HG02588 (cell line): ENCODE measurements around the gene MUC13.
"Not testable (repeated sequence)": the region's sequence is repeated elsewhere in the genome, so short reads cannot be mapped to it uniquely, and the experiment has no call there.

ENCODE experiments used
- ATAC-seq: cut with Tn5 transposase; IDR thresholded peaks from one replicate; pipeline ENCODE4 v1.9.1; 2021; ENCODE audit warnings: mild to moderate bottlenecking, moderate library complexity; ENCODE audit not compliant: unreplicated experiment

Gene MUC13, protein sequence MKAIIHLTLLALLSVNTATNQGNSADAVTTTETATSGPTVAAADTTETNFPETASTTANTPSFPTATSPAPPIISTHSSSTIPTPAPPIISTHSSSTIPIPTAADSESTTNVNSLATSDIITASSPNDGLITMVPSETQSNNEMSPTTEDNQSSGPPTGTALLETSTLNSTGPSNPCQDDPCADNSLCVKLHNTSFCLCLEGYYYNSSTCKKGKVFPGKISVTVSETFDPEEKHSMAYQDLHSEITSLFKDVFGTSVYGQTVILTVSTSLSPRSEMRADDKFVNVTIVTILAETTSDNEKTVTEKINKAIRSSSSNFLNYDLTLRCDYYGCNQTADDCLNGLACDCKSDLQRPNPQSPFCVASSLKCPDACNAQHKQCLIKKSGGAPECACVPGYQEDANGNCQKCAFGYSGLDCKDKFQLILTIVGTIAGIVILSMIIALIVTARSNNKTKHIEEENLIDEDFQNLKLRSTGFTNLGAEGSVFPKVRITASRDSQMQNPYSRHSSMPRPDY

DNA sequence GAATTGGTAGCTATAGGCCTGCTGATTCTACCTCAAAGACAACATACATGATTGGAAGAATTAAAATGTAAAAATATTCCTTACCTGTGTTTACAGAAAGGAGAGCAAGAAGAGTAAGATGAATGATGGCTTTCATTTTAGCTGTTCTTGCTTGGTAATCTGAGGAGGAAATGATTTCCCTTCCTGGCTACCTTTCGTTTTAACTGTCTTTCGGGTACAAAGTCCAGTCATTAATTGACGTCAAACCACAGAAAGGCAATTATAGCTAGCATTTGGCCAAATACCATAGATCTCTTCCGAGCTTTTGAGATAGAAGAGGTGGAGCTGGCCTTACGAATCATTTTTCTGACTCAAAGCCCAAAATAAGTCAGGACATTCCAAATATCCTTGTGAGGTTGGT is at the start of gene MUC13:
MUC13 (minus strand) TSS at position 175 of the 400 bp plus-strand sequence; CDS start at position 136, 39 bp downstream.
- ATAC-seq = no peak

DNA sequence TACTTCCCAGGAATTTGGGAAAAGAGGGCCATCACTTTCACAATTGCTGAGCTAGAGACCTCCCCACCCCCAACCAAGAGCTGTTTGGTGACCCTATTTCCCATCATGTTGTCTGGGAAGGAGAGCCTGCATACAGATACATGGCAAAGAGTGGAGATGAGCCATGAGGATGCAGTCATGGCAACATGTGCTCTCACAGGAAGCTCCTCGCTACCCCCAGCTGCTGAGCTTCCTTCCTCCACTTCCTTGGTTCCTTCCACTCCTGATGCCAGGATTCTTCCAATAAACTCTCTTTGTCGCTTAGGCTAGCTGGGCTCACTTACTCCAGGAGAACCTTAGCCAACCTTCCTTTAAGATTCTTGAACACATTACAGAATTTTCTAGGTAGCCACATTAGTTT is 48.3 kb upstream of the MUC13 start:
- no peak for ATAC-seq

DNA sequence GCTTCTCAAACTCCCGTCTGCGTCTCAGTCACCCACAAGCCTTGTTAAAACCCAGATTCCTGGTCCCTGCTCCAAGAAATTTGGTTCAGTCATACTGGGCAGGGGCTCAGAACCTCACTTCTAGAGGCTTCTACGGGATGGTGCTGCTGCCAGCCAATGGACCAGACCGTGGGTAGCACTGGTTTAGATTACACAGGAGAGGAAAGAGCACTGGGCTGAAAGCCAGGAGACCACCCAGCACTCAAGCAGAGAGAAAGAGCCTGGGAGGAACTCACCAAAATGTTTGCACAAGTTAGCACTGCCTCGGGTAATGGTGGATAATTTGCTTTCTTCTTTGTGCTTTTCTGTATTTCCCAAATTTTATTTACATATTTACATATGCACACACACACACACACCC is 46.9 kb upstream of the MUC13 start:
- no peak for ATAC-seq

DNA sequence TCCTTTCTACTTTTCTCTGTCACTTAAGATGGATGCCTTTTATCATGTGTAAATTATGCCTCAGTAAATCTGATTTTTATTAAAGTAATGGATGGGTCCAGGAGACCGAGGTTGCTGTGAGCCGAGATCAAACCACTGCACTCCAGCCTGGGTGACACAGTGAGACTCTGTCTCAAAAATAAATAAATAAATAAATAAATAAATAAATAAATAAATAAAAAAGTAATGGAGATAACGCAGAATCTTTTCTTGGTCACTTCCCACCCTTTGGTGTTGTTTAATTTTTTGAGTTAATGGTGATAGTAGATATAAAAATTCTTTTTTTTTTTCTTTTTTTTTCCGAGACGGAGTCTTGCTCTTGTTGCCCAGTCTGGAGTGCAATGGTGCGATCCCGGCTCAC is 44.1 kb upstream of the MUC13 start:
- ATAC-seq = no peak

DNA sequence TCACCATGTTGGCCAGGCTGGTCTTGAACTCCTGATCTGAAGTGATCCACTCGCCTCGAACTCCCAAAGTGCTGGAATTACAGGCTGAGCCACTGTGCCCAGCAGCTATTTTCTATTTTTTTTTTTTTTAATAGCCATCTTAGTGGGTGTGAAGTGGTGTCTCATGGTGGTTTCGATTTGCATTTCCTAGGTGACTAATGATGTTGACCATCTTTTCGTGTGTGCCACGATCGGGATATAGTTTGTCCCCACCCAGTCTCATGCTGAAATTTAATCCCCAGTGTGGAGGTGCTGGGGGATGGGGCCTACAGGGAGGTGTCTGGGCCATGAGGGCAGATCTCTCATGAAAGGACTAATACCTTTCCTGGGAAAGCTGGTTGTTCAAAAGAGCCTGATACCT is 41.8 kb upstream of the MUC13 start:
- ATAC-seq = no peak

DNA sequence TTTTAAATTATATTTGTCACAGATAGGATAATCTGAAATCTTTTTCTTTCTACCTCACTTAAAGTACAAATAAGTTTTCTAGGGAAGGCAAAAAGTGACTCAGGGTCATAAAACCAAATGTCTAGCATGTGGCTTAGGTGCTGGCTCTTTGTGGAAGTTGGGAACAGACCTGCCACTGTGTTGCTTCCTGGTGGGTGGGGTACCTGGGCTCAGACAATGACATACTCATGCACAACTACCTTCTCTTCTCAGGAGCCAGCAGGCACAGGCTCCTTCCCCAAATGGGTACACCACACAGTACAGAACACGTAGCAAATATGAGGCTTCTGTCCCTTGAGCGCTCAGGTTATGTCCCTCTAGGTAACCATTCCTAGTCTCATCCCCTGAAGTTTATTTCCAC is 40.1 kb upstream of the MUC13 start:
- ATAC-seq = no peak

DNA sequence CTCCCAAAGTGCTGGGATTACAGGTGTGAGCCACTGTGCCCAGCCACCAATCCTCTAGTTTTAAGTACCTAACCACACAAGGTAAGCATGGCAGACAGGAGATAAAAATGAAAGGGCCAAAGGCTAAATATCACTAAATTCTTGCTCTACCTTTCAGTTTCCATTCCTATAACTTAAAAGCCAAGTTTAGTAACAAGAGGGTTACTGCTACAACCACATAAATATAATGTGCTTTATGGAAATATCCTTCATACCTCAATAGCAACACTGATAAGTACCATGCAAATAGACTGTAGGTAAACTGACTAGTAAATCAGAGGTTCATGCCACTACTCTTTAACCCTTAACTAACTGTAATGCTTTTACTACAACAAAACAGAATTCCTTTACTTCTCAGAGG is 38.7 kb upstream of the MUC13 start:
- ATAC-seq = no peak

DNA sequence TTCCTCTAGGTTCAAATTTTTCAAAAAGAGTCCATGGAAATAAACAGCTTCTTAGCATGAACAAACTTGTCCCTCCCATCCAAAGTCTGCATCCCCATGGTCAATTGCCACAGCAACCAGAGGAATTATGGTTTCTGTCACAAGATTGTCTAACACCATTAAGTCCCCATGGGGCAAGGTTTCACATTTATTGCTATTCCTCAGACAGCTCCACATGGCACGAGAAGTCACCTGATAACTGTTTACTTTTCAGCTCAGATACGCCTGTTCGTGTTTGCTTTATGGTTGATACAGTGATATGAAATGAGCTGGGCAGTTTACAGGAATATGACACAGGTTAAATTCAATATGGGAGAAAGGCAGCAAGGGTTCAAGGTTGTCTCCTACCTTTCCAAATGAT is 37.9 kb upstream of the MUC13 start:
- ATAC-seq = no peak

DNA sequence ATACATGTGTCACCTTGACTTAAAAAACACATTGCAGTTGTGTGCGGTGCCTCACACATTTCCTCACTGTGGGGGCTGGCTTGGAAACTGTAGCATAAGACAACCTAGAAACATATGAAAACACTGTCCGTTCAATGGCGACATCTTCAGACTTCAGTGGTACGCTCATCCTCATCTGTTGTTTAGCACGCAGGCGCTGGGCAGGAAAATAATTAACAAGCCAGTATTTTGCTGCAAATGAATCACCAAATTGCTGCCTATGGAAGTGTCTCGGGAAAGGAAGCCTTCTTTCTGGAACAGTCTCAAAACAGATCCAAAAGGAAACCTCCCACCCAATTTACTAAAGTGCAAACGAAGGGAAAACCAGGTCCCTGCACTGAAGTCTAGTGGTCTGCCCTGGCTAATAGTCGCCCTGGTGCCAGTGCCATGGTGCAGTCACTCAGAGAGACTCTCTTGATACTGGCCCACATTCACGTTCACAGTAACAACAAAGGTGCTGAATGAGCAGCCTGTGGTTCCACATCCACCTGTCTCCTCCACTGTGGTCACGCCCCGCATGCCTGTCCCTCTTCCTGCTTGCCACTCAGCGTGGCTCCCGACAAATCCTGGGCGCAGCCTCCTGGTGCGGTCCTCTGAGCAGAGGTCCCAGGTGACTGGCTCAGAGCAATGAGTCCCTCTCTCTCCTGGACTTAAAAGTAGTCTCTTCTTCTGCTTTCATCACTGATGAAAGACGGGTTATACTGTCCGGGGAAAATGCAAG is 35.6 kb upstream of the MUC13 start:
- no peak for ATAC-seq

DNA sequence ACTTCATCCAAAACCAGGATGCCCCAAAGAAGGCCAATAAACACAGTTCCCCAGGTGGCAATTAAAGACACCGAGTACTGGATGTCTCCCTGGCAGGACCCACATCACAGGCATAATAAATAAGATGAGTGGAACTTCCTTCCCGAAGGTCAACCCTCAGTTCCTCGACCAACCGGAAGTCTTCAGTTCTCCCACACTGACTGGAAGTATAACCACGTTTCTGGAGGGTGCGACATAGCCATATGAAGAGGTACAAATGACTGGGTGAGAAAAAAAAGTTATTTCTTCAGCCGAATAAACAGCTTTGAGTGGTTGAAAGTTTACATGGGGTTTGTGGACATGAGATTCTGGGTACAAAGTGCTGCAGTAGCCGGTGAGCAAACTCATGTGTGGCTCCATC is 34.6 kb upstream of the MUC13 start:
- no peak for ATAC-seq

DNA sequence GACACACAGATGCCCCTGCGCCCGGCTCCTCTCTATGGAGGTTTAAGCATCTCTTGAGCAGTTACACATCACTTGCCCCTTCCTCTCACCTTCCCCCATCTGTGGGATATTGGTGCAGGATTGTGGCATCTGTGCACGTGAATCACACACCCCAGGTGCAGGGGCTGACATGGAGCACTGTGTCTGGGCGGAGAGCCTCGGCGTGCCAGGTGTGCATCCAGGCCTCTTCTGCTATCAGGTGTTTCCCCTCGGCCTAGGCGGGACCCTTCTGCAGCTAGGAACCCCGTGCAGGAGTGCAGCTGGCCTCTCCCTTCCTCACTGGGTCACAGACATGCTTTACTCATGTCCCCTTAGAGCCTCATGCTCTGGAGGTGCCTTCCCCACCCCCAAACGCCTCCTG is 33.4 kb upstream of the MUC13 start:
- ATAC-seq = no peak

DNA sequence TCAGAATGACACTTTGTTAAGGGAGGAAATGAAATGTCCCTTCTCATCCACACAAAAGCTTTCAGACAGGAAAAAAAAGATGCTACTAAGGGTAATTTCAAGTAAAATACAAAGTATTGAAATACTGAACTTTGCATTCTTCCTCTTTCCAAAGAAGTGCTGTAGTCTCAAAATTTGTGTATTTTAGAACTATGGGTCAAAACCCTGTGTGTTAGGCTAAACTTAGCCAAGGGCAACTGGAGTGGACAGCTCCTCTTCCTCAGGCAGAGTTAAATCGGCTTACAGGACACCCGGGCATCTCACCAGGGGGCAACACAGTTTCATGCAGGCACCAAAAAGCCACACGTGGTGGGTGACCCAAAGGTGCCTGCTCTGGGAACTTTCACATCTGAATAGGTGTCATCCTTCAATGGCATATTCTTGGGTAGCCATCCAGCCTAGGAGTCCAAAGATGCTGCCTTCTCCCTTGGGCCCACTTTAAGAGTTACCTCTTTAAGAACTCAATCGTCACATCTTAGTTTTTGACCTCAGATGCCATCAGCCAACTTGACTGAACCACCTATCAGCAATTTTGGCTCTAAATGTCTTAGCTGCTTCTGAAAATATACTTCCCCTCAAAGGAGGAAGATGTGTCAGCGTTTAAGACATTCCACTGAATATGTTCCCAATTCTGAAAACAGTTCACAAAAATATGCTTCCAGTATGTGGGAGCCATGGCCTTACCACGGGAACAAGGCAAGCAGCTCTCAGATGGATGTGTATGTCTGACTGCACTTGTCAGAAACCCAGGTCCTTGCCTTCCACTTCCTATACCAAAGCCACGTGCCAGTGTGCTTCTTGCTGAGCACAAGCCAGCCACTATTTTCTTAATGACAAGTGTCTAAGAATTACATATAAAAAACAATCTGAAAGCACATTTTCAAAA is 32.2 kb upstream of the MUC13 start:
- ATAC-seq = no peak

DNA sequence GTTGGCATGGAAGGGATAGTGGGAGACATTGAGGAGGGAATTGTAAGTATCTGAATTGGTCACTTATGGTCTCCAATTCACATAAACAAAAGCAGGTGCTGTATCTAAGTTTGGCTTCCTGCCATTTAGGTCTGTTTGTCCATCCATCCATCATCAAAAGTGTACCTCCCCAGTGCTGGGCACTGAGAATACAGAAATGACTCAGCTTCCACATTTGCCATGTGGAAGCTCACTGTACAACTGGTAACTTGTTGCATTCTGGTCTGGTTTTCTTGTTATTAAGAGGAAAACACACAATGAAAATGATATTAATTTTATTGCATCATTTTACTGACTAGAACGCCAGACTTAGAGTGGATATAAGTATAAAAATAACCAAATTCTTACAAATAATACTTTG is 30.9 kb upstream of the MUC13 start:
- ATAC-seq = no peak

DNA sequence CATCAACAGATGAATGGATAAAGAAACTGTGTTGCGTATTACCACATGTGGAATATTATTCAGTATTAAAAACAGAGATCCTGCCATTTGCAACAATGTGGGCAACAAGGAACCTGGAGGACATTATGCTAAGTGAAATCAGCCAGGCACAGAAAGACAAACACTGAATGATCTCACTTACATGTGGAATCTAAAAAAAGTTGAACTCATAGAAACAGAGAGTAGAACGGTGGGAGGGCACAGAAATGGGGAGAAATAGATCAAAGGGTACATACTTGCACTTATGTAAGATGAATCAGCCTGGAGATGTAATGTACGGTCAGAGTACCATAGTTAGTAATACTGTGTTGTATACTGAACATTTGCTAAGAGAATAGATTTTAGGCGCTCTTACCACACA is 29.8 kb upstream of the MUC13 start:
- no peak for ATAC-seq

DNA sequence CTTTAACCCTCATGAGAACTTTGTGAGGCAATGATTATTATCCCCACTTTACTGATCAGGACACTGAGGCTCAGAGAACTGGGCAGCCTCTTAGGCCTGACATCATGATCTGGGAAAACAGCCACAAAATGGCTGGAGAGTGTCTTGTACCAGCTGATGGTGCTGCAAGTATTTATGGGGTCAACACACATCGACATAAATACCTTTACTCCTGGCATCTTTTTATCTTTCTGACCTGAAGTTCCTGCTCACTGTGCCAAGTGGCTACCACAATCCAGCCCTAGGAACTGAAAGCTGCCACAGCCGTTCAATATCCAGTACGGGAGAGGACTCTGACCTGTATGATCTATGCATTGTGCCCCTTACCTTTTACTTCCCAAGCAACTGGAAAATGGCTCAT is 29.2 kb upstream of the MUC13 start:
- ATAC-seq = no peak

DNA sequence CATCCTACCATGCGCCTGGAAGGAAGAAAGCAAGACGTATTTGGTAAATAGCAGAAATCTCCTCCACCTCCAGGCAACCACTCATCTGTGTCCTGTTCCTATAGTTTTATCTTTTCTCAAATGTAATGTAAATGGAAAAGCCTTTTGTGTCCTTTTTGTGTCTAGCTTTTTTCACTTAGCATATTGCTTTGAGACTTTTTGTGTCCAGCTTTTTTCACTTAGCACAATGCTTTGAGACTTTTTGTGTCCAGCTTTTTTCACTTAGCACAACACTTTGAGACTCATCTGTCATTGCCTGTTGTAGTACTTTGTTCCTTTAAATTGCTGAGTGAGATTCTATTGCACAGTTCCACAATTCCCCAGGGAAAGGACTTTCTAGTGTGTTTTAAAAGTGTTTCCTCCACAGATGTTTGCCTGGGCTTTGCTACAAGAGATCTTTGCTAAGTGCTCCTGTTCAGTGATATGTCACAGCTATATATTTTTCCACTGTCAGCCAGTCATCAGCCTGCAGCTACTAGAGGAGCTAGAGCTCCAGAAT is 27.9 kb upstream of the MUC13 start:
- ATAC-seq = no peak

DNA sequence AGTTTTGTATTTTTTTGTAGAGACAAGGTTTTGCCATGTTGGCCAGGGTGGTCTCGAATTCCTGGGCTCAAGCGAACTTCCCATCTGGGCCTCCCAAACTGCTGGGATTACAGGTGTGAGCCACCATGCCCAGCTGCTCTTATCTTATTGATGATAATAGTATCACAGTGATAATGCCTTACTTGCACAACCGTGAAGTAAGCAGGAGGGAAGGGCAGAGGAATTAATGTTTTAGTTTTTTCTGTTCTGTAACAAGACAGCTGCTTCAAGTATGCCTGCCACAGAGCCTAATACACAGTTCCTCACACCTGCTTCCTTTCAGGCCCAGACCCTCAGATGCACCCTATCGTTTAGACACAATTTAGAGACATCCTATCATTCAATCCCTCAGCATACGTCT is 26.1 kb upstream of the MUC13 start:
- no peak for ATAC-seq

DNA sequence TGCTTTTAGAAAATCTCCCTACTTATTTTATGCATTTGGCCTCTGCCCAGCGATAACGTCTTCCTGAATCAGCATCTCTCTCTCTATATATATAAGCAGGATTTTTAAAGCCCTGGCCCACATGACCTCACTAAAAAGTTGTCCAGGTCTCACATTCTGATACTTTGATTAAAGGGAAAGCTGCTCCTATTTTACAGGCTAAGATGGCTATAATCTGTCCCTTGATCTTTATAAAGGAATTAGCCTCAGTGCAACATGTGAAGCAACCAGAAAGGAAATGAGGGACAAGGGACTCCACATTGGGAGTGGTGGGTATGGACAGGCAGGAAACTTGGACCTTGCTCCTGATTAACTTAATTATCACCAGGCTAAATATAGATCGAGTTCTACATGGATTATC is 25.6 kb upstream of the MUC13 start:
- no peak for ATAC-seq

DNA sequence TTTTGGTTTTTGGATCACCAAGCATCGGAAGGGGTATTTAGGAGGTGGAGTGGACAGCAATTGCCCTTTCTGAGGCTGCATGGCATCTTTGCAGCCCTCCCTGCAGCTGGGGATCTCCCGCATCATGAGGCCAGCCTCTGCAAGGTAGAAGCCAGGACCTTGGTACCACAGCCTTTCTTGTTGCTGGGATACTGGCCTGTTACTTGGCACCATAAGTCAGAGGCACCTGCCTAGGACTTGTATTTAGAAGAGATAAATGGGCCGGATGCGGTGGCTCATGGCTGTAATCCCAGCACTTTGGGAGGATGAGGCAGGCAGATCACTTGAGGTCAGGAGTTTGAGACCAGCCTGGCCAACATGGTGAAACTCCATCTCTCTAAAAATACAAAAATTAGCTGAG is 23.4 kb upstream of the MUC13 start:
- not testable (repeated sequence) for ATAC-seq

DNA sequence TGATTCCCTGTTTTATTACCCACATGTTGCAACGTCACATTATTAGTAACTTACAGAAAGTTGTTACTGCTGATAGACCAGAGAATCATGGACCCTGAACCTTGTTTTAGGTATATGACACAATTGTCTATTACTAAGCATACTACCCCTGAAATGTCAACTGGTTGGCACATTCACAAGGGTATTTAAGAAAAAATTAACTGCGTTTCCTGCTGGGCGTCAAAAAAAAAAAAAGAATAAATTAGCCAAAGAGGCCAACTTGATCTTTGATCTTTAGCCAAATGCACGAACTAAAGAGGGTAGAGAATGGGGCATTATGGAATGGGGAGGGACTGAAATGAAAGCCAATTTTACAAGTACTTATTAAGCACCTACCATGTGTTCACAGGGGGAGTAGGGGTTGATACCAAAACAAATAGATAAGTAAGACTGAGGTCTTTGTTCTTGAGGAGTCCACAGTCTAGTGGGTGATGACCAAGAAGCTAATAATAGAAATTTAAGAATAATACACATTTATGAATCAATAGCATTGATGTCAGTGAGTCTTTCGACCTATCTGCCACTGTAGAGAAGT is 17.8 kb upstream of the MUC13 start:
- no peak for ATAC-seq
